Measurements from ENCODE around the gene COPS7A.

The COPS7A gene

DNA sequence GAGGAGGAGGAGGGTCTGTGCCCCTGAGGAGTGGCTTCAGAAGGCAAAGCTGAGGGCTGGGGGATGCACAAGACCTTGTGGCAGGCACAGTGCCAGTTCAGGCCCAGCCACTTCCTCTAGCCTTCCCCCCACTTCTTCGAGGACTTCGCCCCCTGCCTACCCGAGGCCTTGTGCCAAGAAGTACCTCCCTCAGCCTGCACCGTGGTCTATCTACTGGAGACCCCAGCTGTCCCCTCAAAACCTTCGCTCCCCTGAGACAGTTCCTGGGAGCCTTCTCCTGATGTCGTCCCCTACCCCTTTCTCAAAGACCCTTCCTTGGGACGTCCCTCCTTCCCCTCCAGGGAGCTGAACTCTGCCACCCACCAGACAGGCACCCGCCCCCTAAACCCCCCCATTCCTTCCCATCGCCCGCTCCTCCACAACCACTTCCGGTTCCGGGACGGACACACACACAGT, 35.3 kb upstream of the COPS7A start (continued):
- TF ChIP-seq, protein P1, sequence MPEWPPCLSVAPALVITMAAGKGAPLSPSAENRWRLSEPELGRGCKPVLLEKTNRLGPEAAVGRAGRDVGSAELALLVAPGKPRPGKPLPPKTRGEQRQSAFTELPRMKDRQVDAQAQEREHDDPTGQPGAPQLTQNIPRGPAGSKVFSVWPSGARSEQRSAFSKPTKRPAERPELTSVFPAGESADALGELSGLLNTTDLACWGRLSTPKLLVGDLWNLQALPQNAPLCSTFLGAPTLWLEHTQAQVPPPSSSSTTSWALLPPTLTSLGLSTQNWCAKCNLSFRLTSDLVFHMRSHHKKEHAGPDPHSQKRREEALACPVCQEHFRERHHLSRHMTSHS (tag by site-specific recombination; IDR thresholded peaks at IDR 0.05), result no peak
- TF ChIP-seq ZNF76 (tag by site-specific recombination; IDR thresholded peaks at IDR 0.05; ENCODE audit: borderline replicate concordance, low read depth) (peak; percentile 68), ZNF311 (tag by site-specific recombination; IDR thresholded peaks at IDR 0.05; ENCODE audit: borderline replicate concordance) (no peak), HOXD13 (CRISPR knock-in tag; IDR thresholded peaks at IDR 0.05; ENCODE audit: borderline replicate concordance) (no peak), ZNF146 (tag by site-specific recombination; IDR thresholded peaks at IDR 0.05) (no peak), RBAK (tag by site-specific recombination; IDR thresholded peaks at IDR 0.05) (no peak), ZNF354C (tag by site-specific recombination; IDR thresholded peaks at IDR 0.05; ENCODE audit: borderline replicate concordance, low read depth) (no peak), BCL11A (tag by site-specific recombination; IDR thresholded peaks at IDR 0.05; ENCODE audit: low read depth) (no peak), ZBTB1 (tag by site-specific recombination; IDR thresholded peaks at IDR 0.05) (no peak), KLF7 (tag by site-specific recombination; IDR thresholded peaks at IDR 0.05; ENCODE audit: borderline replicate concordance) (no peak), SETDB1 (IDR thresholded peaks at IDR 0.05; ENCODE audit: insufficient read length, low read length) (no peak), ZNF510 (tag by site-specific recombination; IDR thresholded peaks at IDR 0.05; ENCODE audit: insufficient replicate concordance) (no peak), EGR2 (tag by site-specific recombination; IDR thresholded peaks at IDR 0.05; ENCODE audit: low read depth) (no peak; the same call in 1 of the 2 replicates), ZXDB (tag by site-specific recombination; IDR thresholded peaks at IDR 0.05) (no peak; the same call in 1 of the 2 replicates), ZNF248 (tag by site-specific recombination; IDR thresholded peaks at IDR 0.05) (no peak), IKZF3 (tag by site-specific recombination; IDR thresholded peaks at IDR 0.05) (no peak), GLI4 (tag by site-specific recombination; IDR thresholded peaks at IDR 0.05) (no peak)
- TF ChIP-seq, protein P2, sequence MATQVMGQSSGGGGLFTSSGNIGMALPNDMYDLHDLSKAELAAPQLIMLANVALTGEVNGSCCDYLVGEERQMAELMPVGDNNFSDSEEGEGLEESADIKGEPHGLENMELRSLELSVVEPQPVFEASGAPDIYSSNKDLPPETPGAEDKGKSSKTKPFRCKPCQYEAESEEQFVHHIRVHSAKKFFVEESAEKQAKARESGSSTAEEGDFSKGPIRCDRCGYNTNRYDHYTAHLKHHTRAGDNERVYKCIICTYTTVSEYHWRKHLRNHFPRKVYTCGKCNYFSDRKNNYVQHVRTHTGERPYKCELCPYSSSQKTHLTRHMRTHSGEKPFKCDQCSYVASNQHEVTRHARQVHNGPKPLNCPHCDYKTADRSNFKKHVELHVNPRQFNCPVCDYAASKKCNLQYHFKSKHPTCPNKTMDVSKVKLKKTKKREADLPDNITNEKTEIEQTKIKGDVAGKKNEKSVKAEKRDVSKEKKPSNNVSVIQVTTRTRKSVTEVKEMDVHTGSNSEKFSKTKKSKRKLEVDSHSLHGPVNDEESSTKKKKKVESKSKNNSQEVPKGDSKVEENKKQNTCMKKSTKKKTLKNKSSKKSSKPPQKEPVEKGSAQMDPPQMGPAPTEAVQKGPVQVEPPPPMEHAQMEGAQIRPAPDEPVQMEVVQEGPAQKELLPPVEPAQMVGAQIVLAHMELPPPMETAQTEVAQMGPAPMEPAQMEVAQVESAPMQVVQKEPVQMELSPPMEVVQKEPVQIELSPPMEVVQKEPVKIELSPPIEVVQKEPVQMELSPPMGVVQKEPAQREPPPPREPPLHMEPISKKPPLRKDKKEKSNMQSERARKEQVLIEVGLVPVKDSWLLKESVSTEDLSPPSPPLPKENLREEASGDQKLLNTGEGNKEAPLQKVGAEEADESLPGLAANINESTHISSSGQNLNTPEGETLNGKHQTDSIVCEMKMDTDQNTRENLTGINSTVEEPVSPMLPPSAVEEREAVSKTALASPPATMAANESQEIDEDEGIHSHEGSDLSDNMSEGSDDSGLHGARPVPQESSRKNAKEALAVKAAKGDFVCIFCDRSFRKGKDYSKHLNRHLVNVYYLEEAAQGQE (tag by site-specific recombination; IDR thresholded peaks at IDR 0.05), result 0 out of 2 replicates have a peak, but pooled peaks have one; percentile 5
- TF ChIP-seq, protein P3, sequence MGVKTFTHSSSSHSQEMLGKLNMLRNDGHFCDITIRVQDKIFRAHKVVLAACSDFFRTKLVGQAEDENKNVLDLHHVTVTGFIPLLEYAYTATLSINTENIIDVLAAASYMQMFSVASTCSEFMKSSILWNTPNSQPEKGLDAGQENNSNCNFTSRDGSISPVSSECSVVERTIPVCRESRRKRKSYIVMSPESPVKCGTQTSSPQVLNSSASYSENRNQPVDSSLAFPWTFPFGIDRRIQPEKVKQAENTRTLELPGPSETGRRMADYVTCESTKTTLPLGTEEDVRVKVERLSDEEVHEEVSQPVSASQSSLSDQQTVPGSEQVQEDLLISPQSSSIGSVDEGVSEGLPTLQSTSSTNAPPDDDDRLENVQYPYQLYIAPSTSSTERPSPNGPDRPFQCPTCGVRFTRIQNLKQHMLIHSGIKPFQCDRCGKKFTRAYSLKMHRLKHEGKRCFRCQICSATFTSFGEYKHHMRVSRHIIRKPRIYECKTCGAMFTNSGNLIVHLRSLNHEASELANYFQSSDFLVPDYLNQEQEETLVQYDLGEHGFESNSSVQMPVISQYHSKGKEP (tag by site-specific recombination; IDR thresholded peaks at IDR 0.05), result no peak
- TF ChIP-seq, protein P4, sequence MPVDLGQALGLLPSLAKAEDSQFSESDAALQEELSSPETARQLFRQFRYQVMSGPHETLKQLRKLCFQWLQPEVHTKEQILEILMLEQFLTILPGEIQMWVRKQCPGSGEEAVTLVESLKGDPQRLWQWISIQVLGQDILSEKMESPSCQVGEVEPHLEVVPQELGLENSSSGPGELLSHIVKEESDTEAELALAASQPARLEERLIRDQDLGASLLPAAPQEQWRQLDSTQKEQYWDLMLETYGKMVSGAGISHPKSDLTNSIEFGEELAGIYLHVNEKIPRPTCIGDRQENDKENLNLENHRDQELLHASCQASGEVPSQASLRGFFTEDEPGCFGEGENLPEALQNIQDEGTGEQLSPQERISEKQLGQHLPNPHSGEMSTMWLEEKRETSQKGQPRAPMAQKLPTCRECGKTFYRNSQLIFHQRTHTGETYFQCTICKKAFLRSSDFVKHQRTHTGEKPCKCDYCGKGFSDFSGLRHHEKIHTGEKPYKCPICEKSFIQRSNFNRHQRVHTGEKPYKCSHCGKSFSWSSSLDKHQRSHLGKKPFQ (tag by site-specific recombination; IDR thresholded peaks at IDR 0.05), result no peak
- TF ChIP-seq, protein P5, sequence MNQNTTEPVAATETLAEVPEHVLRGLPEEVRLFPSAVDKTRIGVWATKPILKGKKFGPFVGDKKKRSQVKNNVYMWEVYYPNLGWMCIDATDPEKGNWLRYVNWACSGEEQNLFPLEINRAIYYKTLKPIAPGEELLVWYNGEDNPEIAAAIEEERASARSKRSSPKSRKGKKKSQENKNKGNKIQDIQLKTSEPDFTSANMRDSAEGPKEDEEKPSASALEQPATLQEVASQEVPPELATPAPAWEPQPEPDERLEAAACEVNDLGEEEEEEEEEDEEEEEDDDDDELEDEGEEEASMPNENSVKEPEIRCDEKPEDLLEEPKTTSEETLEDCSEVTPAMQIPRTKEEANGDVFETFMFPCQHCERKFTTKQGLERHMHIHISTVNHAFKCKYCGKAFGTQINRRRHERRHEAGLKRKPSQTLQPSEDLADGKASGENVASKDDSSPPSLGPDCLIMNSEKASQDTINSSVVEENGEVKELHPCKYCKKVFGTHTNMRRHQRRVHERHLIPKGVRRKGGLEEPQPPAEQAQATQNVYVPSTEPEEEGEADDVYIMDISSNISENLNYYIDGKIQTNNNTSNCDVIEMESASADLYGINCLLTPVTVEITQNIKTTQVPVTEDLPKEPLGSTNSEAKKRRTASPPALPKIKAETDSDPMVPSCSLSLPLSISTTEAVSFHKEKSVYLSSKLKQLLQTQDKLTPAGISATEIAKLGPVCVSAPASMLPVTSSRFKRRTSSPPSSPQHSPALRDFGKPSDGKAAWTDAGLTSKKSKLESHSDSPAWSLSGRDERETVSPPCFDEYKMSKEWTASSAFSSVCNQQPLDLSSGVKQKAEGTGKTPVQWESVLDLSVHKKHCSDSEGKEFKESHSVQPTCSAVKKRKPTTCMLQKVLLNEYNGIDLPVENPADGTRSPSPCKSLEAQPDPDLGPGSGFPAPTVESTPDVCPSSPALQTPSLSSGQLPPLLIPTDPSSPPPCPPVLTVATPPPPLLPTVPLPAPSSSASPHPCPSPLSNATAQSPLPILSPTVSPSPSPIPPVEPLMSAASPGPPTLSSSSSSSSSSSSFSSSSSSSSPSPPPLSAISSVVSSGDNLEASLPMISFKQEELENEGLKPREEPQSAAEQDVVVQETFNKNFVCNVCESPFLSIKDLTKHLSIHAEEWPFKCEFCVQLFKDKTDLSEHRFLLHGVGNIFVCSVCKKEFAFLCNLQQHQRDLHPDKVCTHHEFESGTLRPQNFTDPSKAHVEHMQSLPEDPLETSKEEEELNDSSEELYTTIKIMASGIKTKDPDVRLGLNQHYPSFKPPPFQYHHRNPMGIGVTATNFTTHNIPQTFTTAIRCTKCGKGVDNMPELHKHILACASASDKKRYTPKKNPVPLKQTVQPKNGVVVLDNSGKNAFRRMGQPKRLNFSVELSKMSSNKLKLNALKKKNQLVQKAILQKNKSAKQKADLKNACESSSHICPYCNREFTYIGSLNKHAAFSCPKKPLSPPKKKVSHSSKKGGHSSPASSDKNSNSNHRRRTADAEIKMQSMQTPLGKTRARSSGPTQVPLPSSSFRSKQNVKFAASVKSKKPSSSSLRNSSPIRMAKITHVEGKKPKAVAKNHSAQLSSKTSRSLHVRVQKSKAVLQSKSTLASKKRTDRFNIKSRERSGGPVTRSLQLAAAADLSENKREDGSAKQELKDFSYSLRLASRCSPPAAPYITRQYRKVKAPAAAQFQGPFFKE (tag by site-specific recombination; IDR thresholded peaks at IDR 0.05; ENCODE audit: borderline replicate concordance), result 0 out of 2 replicates have a peak, but pooled peaks have one; percentile 10
- TF ChIP-seq, protein P6, sequence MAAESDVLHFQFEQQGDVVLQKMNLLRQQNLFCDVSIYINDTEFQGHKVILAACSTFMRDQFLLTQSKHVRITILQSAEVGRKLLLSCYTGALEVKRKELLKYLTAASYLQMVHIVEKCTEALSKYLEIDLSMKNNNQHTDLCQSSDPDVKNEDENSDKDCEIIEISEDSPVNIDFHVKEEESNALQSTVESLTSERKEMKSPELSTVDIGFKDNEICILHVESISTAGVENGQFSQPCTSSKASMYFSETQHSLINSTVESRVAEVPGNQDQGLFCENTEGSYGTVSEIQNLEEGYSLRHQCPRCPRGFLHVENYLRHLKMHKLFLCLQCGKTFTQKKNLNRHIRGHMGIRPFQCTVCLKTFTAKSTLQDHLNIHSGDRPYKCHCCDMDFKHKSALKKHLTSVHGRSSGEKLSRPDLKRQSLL (tag by site-specific recombination; IDR thresholded peaks at IDR 0.05), result no peak
- TF ChIP-seq, protein P7, sequence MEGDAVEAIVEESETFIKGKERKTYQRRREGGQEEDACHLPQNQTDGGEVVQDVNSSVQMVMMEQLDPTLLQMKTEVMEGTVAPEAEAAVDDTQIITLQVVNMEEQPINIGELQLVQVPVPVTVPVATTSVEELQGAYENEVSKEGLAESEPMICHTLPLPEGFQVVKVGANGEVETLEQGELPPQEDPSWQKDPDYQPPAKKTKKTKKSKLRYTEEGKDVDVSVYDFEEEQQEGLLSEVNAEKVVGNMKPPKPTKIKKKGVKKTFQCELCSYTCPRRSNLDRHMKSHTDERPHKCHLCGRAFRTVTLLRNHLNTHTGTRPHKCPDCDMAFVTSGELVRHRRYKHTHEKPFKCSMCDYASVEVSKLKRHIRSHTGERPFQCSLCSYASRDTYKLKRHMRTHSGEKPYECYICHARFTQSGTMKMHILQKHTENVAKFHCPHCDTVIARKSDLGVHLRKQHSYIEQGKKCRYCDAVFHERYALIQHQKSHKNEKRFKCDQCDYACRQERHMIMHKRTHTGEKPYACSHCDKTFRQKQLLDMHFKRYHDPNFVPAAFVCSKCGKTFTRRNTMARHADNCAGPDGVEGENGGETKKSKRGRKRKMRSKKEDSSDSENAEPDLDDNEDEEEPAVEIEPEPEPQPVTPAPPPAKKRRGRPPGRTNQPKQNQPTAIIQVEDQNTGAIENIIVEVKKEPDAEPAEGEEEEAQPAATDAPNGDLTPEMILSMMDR (tag by site-specific recombination; IDR thresholded peaks at IDR 0.05), result no peak
